NCI-H446 treated with DMSO at 0.1 percent for 48 hours (cell line): ENCODE data around the gene FSD1L.
A peak's percentile ranks its signal among the peaks of the same experiment; 100 is the strongest.

Experiments used
- DNase-seq: peaks from one replicate; lab custom pipeline; 2025; lab: John Stamatoyannopoulos, UW

The FSD1L gene

DNA sequence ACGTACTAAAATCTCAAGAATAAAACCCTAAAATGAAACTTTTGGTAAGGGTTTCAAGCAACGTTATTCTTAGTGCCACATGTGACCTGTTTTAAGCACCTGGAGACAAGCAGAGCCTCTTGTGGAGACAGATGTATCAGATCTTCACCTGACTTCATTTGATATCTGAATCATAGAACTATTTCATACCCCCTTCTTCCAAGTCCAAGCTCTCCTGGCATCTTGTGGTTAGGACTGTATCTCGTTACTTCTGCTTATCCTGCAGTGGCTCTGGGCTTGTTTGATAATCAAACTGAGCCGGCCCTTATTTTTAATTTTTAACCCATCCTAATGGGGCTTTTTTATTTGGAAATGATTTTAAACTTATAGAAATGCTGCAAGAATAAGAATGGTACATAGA is 11.1 kb upstream of the FSD1L start:
- DNase-seq, result no peak

DNA sequence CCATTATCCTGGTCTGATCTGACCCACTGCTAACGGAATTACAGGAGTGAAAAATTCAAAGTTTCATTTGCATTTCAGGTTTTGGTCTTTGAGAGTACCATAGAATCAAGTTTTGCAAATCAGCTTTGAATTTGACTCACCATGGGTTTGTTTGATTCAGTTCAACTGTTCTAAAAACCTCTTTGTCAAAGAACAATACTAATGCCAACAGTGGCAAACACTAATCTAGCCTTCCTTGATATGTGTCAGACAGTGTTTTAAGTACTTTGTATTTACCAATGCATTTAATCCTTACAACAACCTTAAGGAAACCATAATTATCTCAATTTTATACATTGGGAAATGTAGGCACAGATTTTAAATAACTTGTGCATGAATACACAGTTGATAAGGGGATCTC is 10.1 kb upstream of the FSD1L start:
- DNase-seq, result no peak

DNA sequence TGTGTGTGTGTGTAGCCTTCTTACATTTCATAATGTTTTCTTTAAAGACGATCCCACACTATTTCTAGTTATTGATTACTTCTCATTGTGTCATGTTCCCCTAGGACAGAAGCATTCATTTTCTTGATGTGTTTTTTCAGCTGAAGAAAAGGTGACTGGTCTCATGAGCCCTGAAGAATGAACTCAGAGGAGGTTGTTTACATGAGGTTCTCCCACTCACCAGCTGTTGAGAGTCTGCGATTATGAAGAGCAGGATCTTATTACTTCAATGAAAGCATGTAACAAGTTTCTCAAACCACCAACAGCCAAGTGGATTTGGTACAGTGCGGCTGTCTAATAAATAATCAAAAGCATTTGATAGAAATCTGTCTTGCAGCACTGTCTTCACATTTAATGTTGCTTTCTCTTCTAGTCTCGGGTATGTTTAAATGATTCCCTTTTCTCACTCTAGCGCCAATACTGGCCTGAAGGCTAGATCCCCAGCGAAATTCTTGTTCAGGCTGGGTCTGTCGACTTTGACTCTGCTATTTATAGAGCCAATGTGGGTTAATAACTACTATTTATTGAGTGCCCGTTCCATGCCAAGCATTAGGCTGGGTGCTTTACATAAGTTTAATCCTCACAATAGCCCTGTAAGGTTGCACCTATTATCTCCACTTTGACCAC is 9.6 kb upstream of the FSD1L start:
- no peak for DNase-seq

DNA sequence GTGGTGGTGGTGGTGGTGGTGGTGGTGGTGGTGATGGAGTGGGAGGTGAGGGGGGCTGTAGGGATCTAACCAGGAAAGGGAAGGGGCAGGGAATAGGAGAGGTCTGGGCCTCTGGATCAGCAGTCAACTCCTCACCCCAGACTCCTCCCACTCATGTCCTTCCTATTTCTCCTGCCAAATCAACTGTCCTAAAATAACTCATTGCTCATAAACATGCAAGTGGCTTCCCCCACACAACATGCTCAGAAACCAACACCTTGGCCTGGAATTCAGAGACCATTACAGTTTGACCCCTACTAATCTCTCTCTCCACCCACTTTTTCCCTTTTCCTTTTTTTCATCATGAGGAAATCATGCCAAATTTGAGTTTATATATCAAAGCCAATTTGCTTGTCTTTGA is 8.4 kb upstream of the FSD1L start:
- no peak for DNase-seq

DNA sequence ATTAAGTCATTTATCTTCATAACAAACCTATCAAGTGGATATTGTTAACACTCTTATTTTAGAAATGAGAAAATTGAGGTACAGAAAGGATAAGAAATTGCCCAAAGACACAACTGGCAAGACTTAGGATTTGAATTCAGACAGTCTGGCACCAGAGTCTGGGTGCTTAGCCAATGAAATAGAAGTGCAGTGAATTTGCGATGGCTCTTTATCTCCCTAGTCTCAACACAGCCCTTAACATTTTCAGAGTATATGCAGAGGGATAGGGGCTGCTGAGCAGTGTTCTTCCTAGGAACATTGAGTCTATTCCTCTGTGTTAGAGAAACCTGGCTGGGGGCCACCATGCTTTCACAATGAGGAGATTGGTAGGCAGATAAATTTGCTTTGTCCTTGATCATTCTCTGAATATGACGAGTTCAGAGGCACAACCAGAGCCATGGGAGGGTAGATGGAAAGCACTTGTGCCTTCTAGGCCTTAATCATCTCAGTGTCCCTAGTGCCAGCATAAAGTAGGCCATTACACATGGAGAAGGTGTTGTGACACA is 6.1 kb upstream of the FSD1L start:
- DNase-seq, result no peak

DNA sequence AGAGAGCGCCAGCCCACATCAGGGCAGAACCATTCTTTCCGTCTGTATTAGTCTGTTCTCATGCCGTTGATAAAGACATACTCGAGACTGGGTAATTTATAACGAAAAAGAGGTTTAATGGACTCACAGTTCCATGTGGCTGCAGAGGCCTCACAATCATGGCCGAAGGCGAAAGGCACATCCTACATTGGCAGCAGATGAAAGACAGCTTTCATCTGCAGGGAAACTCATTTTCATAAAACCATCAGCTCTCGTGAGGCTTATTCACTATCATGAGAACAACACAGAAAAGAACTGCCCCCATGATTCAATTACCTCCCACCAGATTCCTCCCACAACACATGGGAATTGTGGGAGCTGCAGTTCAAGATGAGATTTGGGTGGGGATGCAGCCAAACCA is 4.7 kb upstream of the FSD1L start:
- no peak for DNase-seq

DNA sequence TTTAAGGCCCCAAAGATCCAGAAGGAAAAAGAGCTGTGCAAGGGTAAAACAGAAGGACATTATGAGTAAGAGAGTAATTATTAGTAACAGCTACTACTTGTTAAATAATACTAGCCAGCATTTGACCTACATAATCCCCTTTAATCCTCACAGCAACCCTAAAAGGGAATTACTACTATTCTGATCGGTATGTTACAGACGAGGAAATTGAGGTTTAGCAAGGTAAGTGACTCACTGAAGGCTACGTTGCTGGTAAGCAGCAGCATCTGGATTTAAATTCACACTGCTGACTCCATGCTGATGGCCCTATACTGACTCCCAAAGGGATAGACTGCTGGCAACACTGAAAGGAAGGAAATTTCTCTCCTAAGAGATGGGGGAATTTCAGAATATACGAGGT is 3.7 kb upstream of the FSD1L start:
- no peak for DNase-seq

DNA sequence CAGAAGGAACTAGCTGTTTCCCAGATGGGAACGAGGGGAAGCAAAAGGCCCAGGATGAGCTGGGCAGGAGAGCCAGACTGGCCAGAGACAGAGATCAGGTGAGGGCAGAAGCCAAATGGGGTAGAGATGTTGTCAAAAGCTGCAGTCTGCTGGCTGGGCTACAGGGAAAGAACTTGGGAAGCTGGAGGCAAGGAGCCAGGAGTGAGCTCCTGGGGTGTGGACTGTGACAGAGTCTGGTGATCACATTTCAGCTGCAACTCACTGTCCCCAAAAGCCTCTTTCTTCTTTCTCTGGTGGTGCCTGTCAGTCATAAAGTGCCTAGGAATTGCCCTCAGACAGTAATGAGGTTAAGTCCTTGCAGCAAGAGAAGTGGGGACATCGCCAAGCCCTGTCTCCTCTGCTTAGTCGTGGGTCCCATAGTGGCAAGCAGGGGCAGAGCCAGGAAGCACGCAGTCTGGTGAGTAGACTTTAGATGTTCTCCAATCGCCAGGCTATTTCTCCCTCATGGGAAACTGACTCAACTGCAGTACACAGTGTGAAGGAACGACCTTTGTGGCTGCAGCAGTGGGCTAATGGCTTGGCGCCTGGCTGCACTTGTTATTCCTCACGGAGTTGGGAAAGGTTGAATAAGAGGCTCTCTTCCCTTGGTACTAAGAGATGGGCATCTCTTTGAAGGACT is 2.5 kb upstream of the FSD1L start:
- DNase-seq, result no peak

DNA sequence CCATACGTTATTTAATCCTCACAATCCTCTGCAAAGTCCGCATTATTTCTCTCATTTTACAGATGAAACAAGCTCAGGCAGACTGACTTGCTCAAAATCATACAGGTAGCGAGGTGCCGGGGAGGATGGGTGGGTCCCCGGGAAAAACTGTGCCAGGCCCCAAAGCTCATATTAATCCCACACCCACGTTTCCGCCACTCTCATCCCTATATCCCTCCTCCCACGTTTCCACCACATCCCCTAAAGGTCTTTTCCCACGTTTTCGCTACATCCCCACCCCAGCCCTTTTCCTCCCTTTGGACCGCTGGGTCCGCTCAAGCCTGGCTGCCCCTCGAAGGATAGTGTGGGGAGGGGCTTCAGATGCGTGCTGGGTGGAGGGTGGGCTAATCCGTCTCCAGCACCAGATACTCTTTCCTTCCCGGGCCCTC is 434 bp upstream of the FSD1L start:
- DNase-seq, result no peak

DNA sequence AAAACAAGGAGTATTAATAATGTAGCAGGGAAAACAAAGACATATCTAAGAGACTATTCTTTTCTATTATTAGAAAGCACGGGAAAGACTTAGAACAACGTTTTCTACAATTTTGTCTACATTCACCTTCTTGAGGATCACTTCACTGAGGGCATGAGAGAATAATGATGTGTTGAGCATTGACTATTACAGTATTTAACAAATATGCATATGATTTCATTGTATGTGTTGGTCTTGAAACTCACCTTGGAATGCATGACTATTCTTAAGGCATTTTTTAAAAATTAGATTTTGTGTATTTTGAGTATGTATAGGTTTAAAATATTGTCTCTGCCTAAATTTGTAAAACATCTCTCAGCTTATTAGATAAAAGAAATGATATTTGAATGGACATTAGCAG is 1.2 kb downstream of the FSD1L start:
- DNase-seq, result no peak

DNA sequence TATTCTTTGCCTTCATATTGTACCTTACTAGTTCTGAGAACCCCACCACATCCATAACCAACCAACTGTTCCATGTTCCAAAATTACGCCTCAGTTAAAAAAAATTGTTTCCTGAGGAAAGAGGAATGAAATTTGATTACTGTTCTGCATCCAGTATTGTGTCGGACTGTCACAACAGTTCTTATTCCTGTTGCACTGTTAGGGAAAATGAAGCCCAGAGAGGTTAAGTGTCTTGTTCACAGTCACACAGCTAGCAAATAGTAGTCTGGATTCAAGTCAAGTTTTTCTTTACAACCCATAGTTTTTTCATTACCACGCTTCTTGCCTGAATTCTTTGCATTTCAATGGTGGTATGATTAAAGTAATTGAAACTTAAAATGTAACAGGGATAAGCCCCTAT is 4.4 kb downstream of the FSD1L start:
- no peak for DNase-seq

DNA sequence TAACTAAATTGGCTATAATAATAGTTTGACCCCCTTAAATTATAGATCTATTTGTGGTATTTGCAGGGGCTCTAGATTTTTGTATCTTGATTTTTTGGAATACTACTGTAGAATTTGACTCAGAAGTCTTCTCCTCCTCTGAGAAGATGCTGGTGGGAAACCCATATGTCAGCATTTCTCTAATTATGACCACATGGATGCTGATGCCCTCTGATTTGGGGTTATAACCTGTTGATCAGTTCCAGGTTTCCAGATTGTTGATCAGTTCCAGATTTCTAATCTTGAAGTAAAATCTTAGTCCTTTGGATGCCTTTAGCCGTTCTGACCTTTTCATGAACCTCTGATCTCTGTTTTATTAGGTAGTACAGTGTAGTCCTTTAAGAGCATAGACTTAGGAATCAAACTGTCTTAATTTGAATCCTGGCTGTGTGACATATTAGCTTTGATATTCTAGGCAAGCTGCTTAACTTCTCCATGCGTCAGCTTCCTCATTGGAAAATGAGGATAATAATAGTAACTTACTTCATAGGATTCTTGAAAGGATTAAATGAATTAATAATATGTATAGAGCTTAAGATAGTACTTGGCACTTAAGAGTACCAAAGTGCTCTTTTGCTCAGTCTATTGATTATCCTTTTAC is 8.1 kb downstream of the FSD1L start:
- no peak for DNase-seq

DNA sequence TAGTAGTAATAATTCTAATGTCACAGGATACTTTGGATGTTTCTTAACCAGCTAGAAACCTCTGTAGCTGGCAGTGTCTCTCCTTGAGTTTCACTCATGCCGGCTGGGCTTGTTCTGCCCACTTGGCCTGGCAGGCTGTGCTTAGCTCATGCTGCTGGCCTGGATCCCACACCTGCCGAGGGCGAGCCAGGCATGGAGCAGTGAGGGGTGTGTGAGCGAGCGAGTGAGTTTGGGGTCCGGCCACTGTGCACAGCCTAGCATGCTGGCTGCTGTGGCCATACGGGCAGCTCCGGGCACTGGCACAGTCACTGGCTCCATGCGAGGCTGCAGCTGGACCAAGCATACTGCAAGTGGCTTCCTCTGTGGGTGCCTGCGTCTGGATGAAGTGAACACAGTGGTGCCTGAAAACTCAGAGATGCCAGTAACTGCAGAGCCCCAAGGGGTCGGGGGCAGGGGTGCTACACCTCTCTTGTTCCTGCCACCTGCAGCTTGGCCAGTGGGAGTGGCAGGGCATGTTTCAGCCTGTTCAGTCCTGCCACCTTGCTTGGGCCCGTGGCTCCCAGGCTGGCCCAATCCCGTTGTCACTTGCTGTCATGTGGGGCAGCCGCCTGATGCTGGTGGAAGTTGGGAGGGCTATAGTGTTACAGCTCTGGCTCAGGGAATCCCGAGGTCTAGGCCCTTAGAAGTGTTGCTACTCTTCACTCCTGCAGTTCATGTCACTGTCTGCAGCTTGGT is 9.9 kb downstream of the FSD1L start:
- peak; percentile 6 for DNase-seq

DNA sequence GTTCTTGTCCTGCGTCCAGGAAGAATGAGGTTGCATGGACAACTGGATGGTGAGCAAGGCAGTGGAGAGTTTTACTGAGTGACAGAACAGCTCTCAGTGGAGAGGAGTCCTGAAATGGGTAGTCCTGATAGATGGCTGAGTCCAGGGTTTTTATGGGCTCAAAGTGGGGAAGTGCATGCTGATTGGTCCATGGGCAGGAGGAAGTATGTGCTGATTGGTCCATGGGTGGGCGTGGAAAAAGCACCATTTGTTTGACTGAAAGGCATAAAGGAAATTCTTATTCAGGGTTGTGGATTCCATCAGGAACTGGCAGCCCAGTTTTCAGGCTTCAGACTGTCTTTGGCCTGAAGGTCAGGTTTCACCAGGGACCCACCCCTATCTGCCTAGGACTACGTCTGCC is 10.6 kb downstream of the FSD1L start:
- DNase-seq, result no peak

DNA sequence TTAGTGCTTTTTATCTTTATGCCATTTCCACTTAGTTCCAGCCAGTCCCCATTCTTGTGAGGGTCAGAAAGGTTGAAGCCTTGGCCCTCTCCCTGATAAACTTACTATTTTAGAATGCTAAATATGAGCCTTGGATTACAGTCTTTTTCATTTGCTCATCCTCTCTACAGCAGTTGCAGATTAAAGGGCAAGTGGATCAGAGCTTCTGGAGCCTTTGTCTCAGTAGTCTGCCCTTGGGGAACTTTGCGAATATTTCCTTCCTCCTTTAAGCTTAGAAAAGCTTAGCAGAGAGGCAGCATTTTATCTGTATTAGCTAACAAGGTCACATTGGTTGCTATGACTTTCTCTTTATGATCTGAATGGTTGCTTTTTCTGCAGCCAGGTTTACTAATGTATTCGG is 11.5 kb downstream of the FSD1L start:
- no peak for DNase-seq

DNA sequence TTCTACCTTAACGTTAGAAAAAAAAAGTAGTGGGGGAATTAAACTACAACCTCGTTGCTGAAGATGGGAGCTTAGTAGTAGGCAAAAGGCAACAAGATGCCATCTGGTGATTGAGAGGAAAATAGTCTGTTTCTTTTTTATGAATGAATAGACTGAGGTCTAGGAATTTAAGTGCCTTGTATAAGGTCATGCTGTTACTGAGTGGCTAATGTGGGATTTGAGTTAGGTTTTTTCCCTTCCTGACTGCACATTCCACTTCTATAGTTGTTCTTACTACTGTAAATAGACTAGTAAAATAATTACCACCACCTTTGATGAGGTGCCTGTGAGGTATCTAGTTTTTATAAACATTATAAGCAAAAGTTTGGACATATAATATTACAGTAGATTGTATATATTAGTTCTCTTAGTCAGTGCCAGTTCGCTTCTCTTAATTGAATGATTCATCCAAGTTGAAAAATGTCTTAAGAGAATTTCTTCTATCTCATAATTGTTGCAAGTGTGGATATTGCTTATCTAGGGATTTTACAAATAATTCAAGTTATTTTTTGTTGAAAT is 19.1 kb downstream of the FSD1L start:
- DNase-seq, result no peak

DNA sequence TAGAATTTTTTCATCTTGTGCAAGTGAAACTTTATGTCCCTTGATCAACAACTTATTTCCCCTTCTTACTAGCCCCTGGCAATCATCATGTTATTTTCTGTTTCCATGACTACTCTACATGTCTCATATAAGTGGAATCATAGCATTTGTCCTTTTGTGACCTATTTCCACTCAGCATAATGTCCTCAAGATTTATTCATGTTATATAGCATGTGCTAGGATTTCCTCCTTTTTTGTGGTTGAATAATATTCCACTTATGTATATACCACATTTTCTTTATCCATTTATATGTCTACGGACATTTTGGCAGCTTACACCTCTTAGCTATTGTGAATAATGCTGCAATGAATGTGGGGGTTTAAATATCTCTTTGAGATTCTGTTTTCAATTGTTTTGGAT is 21.0 kb downstream of the FSD1L start:
- DNase-seq, result no peak

DNA sequence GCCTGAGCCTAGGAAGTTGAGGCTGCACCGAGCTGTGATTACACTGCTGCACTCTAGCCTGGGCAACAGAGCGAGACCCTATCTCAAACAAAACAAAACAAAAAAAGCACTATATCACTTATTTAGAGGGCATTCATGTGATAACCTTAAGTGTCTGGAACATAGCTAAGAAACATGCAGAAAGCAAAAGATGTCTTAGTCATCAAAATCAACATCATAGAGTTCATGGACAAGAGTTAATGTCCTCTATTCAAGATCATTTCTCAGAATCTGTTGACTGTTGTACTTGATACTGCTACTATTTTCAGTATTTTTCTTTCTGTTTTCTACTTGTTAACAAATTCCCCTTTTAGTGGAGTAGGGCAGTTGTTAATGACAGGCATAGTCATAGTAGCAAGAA is 25.4 kb downstream of the FSD1L start:
- no peak for DNase-seq

DNA sequence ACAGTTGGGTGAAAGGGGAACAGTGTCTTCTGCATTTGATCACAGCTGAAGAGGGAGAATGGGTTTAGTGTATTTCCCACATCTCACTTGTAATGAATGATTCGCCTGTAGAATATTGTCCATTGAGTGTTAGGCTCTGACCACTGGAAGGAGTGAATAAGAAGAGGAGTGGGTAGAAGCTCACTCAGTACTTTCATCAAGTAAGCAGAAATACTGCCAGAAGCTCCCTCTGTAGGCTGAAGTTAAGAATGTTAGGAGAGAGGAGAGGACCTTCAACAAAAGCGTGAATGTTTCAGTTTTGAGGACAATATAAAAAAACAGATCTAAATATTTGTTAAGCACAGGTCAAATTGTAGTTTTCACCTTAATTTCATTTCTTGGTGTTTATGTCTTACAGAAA is 27.5 kb downstream of the FSD1L start:
- no peak for DNase-seq

DNA sequence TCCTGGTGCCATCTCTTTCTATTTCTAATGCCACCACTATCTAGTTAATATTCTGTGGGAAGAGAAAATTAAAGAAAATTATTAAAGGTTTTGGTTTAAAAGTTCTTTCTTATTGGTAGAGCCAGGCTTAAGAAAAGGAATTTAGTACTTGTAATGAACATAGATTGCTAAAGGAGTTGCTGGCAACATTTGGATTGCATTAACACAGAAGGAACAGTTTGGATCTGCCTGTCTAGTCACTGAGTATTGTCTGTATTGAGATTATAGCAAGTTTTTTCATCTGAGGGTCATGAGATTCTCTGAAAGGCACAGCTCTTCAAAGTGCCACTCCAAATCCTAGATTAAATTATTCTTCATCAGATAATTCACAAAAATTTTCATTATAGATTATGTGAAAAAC is 32.0 kb downstream of the FSD1L start:
- DNase-seq, result no peak

DNA sequence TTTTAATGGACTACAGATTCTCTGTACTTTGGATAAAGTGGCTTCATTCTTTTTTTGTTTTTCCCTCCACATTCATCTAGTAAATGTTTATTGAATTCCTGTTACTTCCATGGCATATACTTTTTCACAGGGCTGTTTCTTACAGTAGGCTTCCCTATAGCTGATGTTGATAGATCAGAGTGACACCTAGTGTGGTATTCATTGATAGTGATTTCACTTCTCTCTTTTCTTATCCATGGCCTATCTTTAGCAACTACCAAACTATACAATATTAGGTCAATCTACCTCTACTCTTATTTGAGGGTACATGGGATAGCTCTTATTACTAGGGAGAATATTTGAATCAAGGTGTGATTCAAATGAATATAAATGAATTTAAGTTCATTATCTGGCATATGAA is 35.8 kb downstream of the FSD1L start:
- DNase-seq, result no peak

DNA sequence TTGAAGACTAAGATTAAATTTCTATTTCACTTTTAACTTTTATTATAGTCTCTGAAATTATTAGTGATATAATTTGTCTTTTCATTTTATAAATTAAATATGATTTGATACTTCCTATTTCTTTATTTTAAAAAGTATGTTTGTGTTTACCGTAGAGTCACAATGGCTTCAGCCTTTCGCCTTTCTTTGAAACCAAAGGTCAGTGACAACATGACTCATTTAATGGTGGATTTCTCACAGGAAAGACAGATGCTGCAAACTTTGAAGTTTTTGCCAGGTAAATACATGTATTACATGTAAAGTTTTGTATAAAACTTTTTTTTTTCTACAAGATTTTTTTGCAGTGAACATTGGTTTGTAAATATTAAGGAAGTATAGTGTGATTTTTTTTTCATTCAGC is 36.4 kb downstream of the FSD1L start:
- DNase-seq, result no peak
